Spinal cord (tissue), 10 donors: ENCODE results near the gene PLS1. TPM values are rescaled to one million over a fixed set of nuclear protein-coding genes. Genes with fewer than 3 reads are reported as not detected.

Experiments
- DNase-seq, 6 donors: peaks; one replicate each; pipeline versions ENCODE4 v3.0.0 to v3.0.0-alpha.2; 2013 to 2015; ENCODE audit warnings: low spot score in 6 of 6, low read depth in 4 of 6
- H3K27ac ChIP-seq: one replicate; pipeline ENCODE4 v1.5.1; 2013; ENCODE audit warnings: low read depth, low read length, control low read depth
- H3K27me3 ChIP-seq: one replicate; pipeline ENCODE4 v1.6.1; 2013; ENCODE audit warnings: low read length; ENCODE audit not compliant: control insufficient read depth, insufficient read depth
- H3K36me3 ChIP-seq: one replicate; pipeline ENCODE4 v1.6.1; 2013; ENCODE audit warnings: low read length; ENCODE audit not compliant: control insufficient read depth, insufficient read depth
- H3K4me1 ChIP-seq: one replicate; pipeline ENCODE4 v1.6.1; 2013; ENCODE audit warnings: low read length; ENCODE audit not compliant: control insufficient read depth, insufficient read depth
- H3K4me3 ChIP-seq: one replicate; pipeline ENCODE4 v1.5.1; 2013; ENCODE audit warnings: low read depth, low read length, control low read depth
- H3K9me3 ChIP-seq: one replicate; pipeline ENCODE4 v1.6.1; 2013; ENCODE audit warnings: low read length; ENCODE audit not compliant: control insufficient read depth, insufficient read depth
- whole genome bisulfite sequencing: methylation state at CpG from one replicate; pipeline ENCODE4 v1.1.5; 2013; ENCODE audit warnings: missing lambda C conversion rate; ENCODE audit not compliant: insufficient coverage; 5-methylcytosine and 5-hydroxymethylcytosine counted together
- polyA plus RNA-seq, 2 donors: library from polyadenylated mRNA; unstranded; fragments of 120-200 nt; gene quantifications; one replicate each; pipeline ENCODE4 v1.2.1, GENCODE V29; 2013; ENCODE audit not compliant: insufficient read length in 2 of 2
- total RNA-seq, 2 donors: library from RNA; depleted of rRNA in 1 of 2; stranded (reverse); fragments of 120-200 nt in 1 of 2; fragments of >200 nt in 1 of 2; gene quantifications; one replicate each; pipeline versions ENCODE4 v1.2.3 to v1.2.4, GENCODE V29; 2013 to 2014
- donor health status: healthy.

PLS1 gene
- total and polyA plus RNA-seq, 4 donors = 3.1 to 4.7 (median 3.6) TPM

DNA sequence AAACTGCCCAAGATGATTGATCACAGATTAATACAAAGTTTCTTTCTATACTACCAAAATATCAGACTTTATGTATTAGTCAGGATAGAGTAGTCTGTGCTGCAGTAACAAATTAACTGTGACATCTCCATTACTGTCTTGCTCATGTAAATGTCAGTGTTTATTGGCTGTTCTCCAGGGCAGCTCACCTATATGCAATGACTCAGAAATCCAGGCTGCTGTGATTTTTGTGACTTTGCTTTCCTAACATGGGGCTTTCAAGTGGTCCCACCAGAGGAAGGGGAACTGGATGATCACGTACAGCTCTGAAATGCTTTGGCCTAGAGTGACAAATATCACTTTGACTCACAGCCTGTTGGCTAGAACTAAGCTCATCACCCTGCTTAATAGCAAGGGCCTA is 12.9 kb downstream of the PLS1 start:
- 100% methylated on average over 1 of the region's 1 CpG for WGBS
- Histone ChIP-seq H3K27me3 (no peaks in the 10 kb centered on the region), H3K4me3 (no peak overlapping the region), H3K36me3 (no peaks in the 10 kb centered on the region), H3K4me1 (no peaks in the 10 kb centered on the region), H3K9me3 (no peaks in the 10 kb centered on the region), H3K27ac (no peak overlapping the region)
- no peak for DNase-seq

DNA sequence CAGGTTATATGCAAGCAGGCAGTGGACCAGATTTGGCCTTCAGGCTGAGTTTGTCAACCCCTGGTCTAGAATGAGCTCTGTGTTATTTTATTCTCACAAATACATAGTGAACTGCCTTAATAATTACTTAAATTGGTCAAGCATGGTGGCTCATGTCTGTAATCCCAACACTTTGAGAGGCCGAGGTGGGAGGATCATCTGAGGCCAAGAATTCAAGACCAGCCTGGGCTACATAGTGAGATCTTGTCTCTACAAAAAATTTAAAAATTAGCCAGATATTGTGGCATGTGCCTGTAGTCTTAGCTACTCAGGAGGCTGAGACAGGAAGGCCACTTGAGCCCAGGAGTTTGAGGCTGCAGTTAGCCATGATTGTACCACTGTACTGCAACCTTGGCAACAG is 15.0 kb downstream of the PLS1 start:
- Histone ChIP-seq H3K4me1 (no peaks in the 10 kb centered on the region), H3K27ac (no peak overlapping the region), H3K27me3 (no peaks in the 10 kb centered on the region), H3K9me3 (no peaks in the 10 kb centered on the region), H3K4me3 (no peak overlapping the region), H3K36me3 (no peaks in the 10 kb centered on the region)
- no CpG with 5 or more reads among the region's 1 CpG for WGBS
- DNase-seq = no peak

DNA sequence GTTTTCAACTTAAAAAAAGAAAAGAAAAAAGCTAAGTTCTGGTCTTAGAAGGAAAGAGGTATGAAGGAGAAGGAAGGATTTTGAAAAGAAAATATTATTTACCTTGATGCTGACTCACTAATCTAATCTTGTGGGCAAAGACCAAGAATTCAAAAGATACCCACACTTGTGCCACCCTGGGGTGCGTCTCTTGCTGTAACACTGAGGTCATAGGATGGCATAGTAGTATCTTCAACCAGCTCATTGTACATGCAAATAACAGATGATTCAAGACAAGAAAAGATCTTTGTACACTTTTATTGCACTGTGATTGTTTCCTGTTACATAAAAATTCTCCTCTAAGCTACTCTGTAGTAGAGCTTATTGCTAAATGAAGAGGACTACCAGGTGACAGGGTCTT is 17.3 kb downstream of the PLS1 start:
- no peak overlapping the region for H3K27ac ChIP-seq
- no peaks in the 10 kb centered on the region for H3K9me3 ChIP-seq
- no CpG with 5 or more reads among the region's 1 CpG for WGBS
- DNase-seq = no peak
- no peaks in the 10 kb centered on the region for H3K4me1 ChIP-seq
- no peaks in the 10 kb centered on the region for H3K27me3 ChIP-seq
- H3K36me3 ChIP-seq = no peaks in the 10 kb centered on the region
- no peak overlapping the region for H3K4me3 ChIP-seq

DNA sequence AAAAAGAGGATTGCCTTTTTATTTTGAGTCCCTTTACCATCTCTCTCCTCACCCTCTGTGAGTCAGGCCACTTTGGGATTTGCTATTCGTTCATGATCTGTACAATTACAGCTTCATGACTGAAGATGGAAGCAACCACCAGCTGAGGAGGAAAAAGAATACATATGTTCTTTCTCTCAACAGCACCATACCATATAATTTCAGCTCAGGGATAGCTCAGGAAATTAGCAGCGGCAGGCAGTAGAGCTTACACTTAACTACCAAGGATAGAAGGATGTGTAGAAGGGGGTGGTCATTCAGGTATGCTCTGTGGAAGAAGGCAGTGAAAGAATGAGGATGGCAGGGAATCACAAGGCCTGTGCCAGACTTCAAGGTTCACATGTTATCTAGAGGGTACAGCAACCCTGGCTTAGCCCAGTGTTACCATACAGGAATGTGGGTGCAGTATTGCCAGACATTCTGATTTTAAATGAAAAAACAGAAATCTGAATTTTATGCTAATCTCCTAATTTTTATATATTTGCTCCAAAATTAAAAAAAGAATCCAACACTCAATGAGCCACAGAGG is 17.9 kb downstream of the PLS1 start:
- no peak overlapping the region for H3K27ac ChIP-seq
- no peaks in the 10 kb centered on the region for H3K36me3 ChIP-seq
- H3K4me1 ChIP-seq = no peaks in the 10 kb centered on the region
- no peaks in the 10 kb centered on the region for H3K9me3 ChIP-seq
- DNase-seq = no peak
- no peak overlapping the region for H3K4me3 ChIP-seq
- 0% methylated on average over 1 of the region's 2 CpGs for WGBS
- no peaks in the 10 kb centered on the region for H3K27me3 ChIP-seq

DNA sequence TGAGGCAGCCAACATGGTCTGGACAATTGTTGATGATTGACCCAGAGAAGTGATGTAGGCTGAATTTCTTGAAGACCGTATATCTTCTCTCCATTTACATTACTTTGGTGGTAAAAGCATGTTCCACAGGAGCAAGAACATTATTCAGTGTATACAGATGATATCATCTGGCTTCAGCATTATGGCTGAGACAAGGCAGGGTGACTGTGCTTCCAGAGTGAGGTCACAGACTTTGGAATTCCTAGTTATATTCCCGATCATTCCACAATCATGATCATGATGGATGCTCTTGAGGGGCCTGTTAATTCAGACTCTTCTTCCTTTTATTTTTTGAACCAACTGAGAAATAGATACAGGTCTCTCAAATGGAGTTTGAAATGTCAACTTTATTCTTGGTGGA is 19.0 kb downstream of the PLS1 start:
- no CpG with 5 or more reads among the region's 2 CpGs for WGBS
- H3K36me3 ChIP-seq = no peaks in the 10 kb centered on the region
- no peak overlapping the region for H3K27ac ChIP-seq
- no peaks in the 10 kb centered on the region for H3K4me1 ChIP-seq
- H3K27me3 ChIP-seq = no peaks in the 10 kb centered on the region
- no peak for DNase-seq
- H3K9me3 ChIP-seq = no peaks in the 10 kb centered on the region
- no peak overlapping the region for H3K4me3 ChIP-seq

DNA sequence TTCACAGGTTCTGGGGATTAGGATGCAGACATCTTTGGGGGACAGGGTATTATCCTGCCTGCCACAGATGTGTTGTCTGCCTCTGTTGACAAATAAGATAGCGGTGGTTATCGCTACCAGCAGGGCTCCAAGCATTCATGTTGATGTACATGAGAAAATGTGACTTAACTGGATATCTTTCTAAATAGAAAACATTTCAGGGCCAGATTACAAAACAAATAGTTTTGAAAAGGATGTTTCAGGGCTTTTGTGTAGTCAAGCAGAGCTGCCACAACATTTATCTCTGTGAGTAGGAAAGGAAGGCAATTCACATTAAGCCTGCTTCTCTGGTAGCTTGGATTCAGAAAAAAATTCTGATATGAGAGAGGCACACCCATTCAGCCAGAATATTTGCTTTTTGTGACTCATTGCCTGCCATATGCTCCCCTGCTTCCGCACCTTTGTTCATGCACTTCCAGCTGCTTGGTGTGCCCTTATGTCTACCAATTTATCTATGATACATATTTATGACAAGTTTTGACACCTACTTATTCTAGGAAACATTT is 22.8 kb downstream of the PLS1 start:
- no peak overlapping the region for H3K4me3 ChIP-seq
- peak in 2 of 6 donors; percentile 19 to 23 for DNase-seq

DNA sequence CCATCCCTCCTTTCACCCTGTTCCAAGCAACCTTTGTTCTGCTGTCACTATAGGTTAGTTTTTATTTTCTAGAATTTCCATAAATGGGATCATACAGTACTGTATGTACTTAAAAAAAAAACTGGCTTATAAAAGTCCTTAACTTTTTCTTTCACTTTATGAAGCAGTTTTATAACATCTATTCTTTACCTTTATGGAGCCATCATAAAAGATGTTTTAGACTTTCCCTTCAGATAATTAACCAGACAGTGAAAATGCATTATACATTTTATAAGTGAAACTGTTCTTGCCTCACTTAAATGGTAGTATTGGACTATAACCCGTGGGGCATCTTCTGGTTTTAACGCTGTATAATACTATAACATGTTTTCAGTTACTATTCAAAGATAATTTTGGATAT is 26.2 kb downstream of the PLS1 start:
- no CpG with 5 or more reads among the region's 2 CpGs for WGBS
- no peak for DNase-seq
- H3K27me3 ChIP-seq = no peaks in the 10 kb centered on the region
- H3K27ac ChIP-seq = no peak overlapping the region
- no peaks in the 10 kb centered on the region for H3K4me1 ChIP-seq
- no peaks in the 10 kb centered on the region for H3K36me3 ChIP-seq
- no peaks in the 10 kb centered on the region for H3K9me3 ChIP-seq
- H3K4me3 ChIP-seq = no peak overlapping the region

More for the DNA sequence above, 22.8 kb downstream of the PLS1 start:
- no peak overlapping the region for H3K27ac ChIP-seq
- H3K27me3 ChIP-seq = no peaks in the 10 kb centered on the region
- H3K4me1 ChIP-seq = no peaks in the 10 kb centered on the region
- WGBS = 86% methylated on average over 1 of the region's 3 CpGs
- no peaks in the 10 kb centered on the region for H3K36me3 ChIP-seq
- no peaks in the 10 kb centered on the region for H3K9me3 ChIP-seq

DNA sequence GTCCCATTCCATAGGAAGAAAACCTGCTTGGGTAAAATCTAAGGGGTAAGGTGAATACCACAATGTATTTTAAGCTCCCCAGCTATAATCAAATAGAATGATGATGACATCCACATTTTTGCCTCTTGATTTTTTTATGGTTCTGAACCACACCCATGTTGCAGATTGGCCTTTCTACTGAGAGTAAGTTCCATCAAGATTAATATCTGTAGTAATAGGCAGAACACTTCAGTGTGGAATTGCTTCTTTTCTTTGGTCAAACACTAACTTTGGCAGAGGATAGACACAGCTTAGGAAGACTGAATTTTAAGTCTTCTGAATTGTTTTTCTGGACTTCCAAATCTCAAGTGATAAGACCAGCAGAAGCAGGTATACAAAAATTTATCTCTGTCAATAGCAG is 27.0 kb downstream of the PLS1 start:
- Histone ChIP-seq H3K36me3 (no peaks in the 10 kb centered on the region), H3K4me1 (no peaks in the 10 kb centered on the region), H3K27ac (no peak overlapping the region), H3K9me3 (no peaks in the 10 kb centered on the region), H3K4me3 (no peak overlapping the region), H3K27me3 (no peaks in the 10 kb centered on the region)
- DNase-seq = no peak

DNA sequence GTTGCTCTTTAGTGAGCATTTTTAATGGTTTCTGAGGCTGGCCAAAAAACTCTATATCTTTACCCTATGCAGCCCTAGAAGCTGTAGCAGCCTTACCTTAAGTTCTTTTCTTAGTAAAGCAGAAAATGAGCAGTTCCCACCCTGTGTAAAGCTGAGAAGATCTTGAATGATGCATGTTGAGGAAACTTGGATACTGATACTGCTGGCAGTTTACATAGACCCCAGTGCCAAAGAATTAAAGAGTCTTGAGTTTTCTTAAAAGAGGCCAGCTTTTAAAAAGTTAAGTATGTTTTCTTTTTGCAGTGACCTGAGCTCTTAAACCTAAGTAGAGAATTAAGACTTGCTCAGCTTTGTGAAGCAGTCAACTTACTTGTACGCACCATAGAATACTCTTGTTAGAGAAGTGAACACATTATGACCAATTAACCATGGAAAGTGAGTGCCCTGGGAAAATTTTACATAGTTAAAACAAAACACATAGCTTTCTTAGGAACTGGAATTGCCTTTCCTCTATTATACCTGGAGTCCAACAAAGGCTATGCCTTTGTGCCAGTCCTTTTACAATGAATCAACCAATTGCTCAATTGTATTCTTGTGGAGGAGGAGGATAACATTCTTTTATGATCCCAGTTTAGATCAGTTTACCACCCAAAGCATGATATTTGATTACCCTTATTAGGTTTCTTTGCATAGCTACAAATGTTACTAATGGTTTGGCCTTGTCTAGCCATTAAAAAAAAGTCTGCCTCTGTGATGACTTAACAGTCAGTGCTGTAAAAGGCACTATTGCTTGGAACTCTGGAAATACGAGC is 28.4 kb downstream of the PLS1 start:
- 80% methylated on average over 1 of the region's 2 CpGs for WGBS
- no peak overlapping the region for H3K27ac ChIP-seq
- no peaks in the 10 kb centered on the region for H3K9me3 ChIP-seq
- DNase-seq = peak in 2 of 6 donors; percentile 57 to 77
- no peaks in the 10 kb centered on the region for H3K36me3 ChIP-seq
- no peaks in the 10 kb centered on the region for H3K27me3 ChIP-seq
- H3K4me3 ChIP-seq = no peak overlapping the region
- no peaks in the 10 kb centered on the region for H3K4me1 ChIP-seq

DNA sequence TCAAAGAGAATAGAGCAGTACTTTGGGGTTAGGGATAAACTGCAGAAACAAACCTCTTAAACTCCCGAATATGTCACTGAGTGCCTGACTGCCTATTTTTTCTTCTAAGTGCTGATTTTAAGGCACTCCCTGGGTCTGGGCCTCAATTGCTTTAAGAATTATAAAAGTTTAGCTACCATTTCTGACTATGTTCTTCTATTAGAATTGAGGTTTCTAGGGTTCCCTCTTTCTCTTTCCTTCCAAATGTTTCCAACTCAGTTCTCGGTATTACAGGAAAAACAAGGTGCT is 28.9 kb downstream of the PLS1 start:
- Histone ChIP-seq H3K27ac (no peak overlapping the region), H3K4me1 (no peaks in the 10 kb centered on the region), H3K9me3 (no peaks in the 10 kb centered on the region), H3K36me3 (no peaks in the 10 kb centered on the region), H3K4me3 (no peak overlapping the region), H3K27me3 (no peaks in the 10 kb centered on the region)
- WGBS = 100% methylated on average over 1 of the region's 2 CpGs
- no peak for DNase-seq
